HG03139 (cell line): ENCODE data around the gene ROCK2.
"Not testable (repeated sequence)": the region's sequence is repeated elsewhere in the genome, so short reads cannot be mapped to it uniquely, and the experiment has no call there.

Experiments
- ATAC-seq: cut with Tn5 transposase; IDR thresholded peaks from one replicate; pipeline ENCODE4 v1.9.1; 2021; ENCODE audit not compliant: unreplicated experiment

The ROCK2 gene

DNA sequence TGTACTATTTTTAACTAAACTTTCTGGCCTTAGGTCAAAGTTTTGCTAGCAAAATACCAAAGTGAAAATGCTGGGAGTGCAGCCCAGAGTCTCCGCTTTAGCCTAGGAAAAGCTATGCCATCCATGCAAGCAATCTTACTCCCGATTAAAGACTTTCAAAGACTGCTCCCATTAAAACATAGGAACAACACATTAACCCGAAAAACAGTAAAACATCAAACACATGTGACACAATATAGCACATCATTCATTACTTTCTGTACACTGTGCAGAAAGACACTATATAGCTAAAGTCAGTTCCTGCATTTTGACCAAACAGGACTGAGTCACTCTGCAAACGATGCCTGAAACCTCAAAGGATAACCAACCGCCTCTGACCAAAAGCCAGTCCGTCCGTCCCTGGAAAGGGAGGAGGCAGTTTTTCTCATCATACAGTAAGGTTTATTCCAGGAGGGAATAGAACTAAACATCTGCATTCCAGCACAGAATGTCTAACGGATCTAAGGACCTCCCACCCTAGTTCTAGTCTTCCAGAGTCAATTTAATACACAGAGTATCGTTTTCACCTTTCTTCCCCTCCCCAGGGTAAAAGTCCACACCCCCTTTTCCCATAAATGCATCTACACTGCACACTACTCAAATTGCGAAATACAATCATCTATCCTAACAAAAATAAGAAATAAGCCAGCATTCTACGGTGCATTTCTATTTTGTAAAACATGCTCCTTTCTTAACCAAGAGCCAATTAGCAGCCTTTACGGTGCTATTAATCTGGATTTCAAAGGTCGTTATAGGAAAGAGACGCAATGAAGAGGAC lies 1.7 kb downstream of the ROCK2 start:
- ATAC-seq, result no peak

GRCh38 chr2:11340717-11341116 lies 3.7 kb downstream of the ROCK2 start:
- no peak for ATAC-seq

DNA sequence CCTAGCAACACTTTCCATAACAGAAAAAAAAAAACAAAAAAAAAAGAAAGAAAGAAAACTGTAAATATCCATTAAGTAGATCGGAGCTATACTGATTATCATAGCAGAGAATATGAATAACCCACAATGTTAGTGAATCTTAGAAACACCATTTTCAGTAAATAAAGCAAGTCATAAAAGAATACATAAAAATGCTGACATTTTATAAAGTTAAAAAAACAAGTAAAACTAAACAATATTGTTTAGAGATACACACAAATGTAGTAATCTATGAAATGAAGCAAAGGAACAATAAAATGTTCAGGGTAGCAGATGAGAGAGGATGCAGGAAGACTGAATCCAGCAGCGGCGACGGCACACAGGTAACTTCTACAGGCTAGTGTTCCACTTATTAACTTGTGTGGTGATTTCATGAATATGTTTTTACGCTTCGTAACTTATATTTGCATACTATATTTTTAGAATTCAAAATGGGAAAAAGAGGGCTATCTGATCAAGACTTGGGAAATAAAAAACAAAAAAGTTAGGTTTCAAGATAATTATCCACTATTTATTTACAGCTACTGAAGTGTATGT lies 4.8 kb downstream of the ROCK2 start:
- ATAC-seq, result no peak

DNA sequence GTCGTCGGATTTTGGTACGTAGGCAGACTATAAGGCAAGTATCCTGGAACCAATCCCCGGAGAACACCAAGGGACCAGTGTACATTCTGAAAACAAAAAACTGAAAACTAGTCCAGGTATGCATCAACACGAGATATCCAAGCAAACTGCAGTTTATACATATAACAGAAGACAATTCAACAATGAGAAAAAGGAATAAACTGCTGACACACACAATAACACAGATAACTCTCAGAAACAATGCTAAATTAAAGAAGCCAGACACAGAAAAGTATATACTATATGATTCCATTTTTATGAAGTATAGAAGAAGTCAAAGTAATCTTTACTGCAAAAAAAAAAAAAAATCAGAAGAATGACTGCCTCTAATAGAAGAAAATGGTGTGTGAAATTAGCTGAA lies 5.9 kb downstream of the ROCK2 start:
- no peak for ATAC-seq

GRCh38 chr2:11337909-11338308 lies 6.5 kb downstream of the ROCK2 start:
- no peak for ATAC-seq

DNA sequence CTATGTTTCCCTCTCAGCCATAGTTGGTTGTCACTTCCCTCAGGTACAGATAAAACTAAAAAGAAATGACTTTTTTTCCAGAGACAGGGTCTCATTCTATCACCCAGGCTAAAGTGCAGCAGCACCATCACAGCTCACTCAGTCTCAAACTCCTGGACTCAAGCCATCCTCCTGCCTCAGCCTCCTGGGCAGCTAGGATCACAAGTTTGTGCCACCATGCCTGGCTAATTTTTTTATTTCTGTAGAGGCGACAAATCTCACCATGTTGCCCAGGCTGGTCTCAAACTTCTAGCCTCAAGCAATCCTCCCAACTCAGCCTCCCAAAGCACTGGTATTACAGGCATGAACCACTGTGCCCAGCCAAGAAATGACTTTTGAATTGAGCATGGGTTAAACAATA lies 8.2 kb downstream of the ROCK2 start:
- no peak for ATAC-seq

DNA sequence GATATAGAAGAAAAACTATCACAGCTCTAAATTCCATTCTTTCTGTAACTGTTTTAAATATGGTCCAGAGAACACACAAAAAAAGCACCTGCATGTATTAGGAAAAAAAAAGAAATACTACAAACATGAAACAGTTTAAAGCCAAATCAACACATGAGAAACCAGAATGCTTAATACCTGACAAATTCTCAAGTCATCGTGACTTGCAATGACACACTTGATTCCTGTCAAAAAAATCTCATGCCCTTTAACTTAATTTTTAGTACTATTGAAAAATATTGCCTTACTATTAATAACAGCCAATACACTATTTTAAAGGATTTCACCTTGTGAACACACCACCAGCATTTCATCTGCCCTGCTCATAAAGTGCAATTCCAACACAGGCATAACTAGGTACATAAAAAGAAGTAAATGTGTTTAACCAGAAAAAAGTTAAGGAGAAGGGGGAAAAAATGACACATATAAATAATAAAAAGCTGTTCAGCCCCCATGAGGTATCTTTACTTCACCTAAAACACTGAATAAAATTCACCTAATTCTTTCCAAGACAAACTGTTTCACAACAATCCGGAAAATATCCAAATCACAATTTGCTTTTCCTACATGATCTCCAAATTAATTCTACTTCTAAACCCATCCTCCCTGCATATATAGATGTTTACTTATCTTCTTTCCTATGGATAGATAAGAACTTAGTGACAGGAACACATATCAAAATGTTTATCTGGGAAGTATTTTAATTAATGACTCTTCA lies 10.8 kb downstream of the ROCK2 start:
- ATAC-seq, result no peak

GRCh38 chr2:11332596-11332995 lies 11.8 kb downstream of the ROCK2 start:
- no peak for ATAC-seq

DNA sequence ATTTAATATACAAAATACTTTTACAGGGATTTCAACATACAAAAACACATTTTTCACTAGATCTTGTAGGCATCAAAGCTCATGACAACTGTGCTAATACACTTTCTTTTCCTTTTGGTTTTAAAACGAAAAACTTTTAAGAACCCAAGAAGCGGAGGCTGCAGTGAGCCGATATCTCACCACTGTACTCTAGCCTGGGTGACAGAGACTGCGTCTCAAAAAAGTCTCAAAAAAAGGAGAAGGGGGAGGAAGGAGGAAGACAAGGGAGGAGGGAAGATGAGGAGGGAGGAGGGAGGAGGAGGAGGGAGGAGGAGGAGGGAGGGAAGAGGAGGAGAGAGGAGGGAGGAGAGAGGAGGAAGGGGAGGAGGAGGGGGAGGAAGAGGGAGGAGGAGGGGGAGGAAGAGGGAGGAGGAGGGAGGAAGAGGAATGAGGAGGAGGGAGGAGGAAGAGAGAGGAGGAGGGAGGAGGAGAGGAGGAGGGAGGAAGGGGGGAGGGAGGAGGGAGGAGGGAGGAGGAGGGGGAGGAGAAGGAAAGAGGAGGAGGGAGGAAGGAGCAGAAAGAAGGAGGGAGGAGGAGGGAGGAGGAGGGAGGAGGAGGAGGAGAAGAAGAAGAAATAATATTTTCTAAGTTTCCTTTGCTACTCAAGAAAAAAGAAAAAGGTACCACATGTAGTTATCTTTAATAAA lies 13.8 kb downstream of the ROCK2 start:
- ATAC-seq, result no peak

DNA sequence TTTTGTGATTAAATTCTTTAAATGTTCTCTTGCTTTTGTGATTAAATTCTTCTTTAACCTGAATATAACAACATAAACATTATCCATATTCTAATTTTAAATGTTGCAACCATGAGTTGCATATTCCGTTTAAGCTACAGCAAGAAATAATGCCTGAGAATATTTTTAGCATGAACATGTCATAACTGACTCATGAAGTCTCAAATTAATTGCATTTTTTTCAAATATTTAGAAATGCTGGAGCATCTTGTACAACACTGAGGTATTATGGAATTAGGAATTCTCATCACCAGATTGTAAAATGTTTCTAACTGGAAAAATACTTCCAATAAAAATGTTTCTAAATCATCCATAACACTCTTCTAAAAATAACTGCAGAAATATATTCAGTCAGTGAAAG lies 14.7 kb downstream of the ROCK2 start:
- no peak for ATAC-seq

DNA sequence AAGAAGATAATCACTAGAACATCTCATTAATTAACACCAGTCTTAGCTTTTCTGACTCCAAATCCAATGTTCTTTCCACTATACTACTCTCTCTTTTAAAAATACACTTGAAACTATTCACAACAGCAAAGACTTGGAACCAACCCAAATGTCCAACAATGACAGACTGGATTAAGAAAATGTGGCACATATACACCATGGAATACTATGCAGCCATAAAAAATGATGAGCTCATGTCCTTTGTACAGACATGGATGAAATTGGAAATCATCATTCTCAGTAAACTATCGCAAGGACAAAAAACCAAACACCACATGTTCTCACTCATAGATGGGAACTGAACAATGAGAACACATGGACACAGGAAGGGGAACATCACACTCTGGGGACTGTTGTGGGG lies 15.9 kb downstream of the ROCK2 start:
- not testable (repeated sequence) for ATAC-seq

DNA sequence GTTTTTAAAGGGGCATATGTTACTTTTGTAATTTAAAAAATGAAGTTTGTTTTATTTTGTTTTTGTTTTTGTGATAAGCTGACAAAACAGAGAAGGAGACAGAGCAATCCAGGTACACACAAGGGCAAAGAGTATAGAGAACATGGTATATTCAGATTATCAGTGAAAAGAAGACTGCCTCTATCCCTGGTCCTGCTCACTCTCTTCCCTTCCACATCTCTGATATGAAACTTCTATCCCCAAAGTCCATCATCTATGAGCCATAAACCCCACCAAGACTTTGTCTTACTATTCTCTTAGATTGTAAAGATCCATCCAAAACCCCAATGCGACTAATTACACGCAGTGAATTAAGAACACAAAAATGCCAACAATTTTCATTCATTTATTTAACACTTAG lies 16.6 kb downstream of the ROCK2 start:
- ATAC-seq, result no peak

GRCh38 chr2:11326677-11327211 lies 17.7 kb downstream of the ROCK2 start:
- no peak for ATAC-seq

- ATAC-seq, result no peak
These were observed 18.3 kb downstream of the ROCK2 start for GRCh38 chr2:11325961-11326676.

- ATAC-seq, result no peak
These were observed 22.6 kb downstream of the ROCK2 start for GRCh38 chr2:11321847-11322246.

- no peak for ATAC-seq
These were observed 23.5 kb downstream of the ROCK2 start for GRCh38 chr2:11320698-11321492.

DNA sequence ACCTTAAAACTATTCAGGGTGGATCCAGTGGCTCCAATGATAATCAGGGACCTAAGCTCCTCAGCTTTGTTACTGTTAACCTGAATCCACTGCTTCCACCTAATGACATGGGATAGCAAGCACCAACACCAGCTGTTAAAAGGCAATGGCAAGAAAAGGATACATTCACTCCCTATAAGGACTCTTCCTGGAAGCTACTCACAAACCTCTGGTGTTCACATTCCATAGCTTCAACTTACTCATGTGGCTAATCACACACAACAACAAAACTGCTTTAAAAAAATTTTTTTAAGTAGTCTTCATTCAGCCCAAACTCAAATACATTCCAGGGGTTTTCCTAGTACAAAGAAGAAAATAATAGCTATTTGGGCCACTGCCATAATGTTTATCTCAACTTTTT lies 24.5 kb downstream of the ROCK2 start:
- no peak for ATAC-seq

DNA sequence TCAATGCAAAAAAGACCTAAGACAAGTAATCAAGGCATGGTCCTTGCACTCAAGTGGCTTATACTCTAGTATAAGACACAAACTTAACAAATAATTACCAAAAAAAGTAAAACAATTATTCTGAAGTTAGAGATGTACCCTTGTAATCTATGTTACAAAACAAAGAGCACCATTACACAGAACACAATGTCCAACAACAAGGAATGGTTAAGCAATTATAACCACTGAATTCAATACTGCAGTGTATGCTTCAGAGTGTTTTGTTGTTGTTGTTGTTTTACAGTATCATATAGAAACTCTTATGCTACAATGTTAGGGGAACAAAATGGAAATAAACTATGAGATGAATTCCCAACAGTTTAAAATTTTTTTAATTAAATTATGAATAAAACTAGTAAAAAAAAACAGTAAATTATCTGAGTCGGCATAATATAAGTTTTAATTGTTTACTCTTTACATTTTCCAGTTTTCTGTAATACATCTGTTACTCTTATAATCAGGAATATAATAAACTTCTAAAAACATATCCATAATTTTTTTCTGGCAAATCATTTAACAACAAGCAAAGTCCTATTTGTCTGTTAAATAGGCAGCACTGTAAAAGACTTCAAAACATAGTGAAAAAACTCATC lies 29.2 kb downstream of the ROCK2 start:
- no peak for ATAC-seq

DNA sequence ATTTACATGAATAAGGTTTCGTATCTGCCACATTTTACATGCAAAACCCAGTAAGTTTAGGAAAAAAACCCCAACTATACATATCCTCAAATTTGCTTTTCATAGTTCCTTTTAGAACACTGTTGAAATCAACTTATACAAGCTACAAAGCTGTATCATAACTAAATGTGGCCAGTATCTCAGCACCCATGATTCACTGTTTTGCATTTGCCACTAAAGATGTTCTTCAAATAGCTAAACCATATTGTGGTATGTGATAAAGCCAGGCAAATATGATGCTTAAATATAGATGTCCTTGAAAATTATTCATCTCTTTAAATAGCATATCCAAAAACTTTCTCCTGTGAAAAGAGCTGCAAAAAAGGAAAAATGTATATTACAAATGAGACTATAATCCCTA lies 29.9 kb downstream of the ROCK2 start:
- no peak for ATAC-seq
